Subcutaneous adipose tissue (tissue), 4 donors: ENCODE data around the gene PA2G4. TPM values are rescaled to one million over a fixed set of nuclear protein-coding genes. Genes with fewer than 3 reads are reported as not detected.

Experiments used
- total RNA-seq, 4 donors: library from RNA; depleted of rRNA; stranded (reverse); fragments of >200 nt; gene quantifications; one replicate each; pipeline ENCODE4 v1.1.0, GENCODE V29; 2016
- TF ChIP-seq, protein P1 (sequence below): fragments of 450-650 bp; IDR thresholded peaks from one replicate; pipeline ENCODE4 v1.5.1; 2016; ENCODE audit warnings: low read depth, mild to moderate bottlenecking, control low read depth, antibody characterized with exemption, moderate library complexity

The PA2G4 gene
- total RNA-seq, 4 donors from 2014 or later, result 60.9 to 99.1 (median 87.1) TPM

DNA sequence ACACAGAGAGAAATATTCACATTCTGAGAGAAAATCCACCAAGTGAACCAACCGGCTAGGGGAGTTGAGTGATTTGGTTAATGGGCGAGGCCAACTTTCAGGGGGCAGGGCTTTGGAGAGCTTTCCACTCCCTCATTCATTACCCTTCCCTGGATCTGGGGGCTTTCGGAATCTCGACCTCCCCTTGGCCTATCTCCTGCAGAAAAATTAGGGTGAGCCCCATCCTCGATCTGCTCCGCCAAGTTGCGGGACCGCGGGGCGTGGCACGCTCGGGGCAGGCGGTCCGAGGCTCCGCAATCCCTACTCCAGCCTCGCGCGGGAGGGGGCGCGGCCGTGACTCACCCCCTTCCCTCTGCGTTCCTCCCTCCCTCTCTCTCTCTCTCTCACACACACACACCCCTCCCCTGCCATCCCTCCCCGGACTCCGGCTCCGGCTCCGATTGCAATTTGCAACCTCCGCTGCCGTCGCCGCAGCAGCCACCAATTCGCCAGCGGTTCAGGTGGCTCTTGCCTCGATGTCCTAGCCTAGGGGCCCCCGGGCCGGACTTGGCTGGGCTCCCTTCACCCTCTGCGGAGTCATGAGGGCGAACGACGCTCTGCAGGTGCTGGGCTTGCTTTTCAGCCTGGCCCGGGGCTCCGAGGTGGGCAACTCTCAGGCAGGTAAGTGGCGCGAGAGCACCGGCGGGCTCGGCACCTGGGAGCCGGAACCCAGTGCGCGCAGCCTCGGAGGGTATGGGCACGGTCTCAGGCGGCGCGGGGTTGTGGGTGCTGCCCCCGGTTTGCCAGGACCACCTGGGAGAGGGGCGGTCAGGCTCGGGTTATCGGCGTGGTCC, 24.4 kb upstream of the PA2G4 start, which contains the start of gene ERBB3:
ERBB3 (plus strand) TSS at position 443 of the 833 bp plus-strand sequence; CDS start at position 579, 136 bp downstream.
- TF ChIP-seq, protein P1, sequence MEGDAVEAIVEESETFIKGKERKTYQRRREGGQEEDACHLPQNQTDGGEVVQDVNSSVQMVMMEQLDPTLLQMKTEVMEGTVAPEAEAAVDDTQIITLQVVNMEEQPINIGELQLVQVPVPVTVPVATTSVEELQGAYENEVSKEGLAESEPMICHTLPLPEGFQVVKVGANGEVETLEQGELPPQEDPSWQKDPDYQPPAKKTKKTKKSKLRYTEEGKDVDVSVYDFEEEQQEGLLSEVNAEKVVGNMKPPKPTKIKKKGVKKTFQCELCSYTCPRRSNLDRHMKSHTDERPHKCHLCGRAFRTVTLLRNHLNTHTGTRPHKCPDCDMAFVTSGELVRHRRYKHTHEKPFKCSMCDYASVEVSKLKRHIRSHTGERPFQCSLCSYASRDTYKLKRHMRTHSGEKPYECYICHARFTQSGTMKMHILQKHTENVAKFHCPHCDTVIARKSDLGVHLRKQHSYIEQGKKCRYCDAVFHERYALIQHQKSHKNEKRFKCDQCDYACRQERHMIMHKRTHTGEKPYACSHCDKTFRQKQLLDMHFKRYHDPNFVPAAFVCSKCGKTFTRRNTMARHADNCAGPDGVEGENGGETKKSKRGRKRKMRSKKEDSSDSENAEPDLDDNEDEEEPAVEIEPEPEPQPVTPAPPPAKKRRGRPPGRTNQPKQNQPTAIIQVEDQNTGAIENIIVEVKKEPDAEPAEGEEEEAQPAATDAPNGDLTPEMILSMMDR, result no peak

DNA sequence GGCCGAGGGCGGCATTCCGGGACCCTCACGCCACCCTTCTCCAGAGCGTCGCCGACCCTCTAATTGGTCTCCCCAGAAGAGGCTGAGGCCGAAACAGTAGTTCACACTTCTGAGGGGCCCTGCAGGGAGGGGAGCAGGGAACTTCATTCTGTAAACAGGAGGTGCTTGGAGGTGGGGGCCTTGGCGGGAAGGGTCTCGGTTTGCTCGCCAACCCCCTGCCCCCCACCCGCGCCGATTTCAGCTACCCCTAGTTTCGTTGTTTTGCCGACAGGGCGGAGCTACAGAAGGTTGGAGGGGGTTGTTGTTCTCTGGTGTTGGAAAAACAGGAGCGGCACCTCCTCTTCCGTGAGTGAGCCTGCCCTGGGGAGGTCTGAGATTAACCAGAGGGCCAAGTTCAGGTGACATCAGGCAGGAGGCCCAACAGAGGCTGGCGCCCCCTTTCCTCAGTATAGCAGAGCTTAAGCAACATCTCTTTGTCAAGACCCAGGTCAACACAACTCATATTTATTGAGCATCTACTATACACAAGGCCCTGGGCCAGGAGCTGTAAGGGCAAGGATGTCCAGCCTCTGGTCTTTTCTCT, 23.7 kb upstream of the PA2G4 start:
- TF ChIP-seq, protein P1, result no peak

DNA sequence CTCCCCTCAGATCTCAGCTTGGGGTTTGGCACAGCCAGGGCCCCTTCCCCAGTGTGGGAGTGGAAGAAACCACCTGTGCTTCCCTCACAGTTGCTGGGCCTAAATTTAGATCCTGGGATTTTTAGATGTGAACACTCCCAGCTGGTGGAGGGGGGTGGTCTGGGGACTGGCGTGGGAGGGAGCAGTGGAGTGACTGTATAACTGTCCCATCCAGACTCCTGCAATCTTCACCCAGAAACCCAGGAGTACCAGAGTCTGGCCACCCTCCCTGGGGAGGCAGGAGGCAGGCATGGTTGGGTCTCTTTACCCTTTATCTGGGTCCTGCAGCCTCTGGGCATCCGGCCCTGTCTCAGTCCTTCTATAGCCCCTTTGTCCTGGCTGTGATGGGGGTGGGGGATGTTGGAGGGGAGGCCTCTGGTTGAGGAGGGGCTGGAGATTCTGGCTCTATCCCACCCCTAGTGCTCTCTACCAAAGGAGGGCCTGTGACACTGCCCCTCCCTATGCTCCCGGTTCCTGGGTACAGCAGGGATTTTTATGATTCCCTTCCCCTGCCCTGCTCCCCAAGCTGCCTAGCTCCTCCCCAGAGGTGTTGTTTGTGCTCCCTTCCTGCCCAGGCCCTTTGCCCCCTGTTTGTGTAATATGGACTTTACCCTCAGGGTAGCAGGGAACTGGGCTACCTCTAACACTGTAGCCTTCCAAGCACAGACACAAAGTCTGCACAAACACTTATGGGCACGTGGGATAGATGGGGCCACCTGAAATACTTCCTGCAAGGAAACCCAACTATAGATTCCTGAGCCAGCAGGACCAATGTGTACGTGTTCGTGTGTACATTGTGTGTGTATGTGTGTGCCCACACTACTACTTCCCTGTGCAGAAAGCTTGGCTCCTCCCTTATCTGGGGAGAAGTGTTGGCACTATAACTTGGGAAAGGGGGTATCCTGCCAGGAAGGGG, 22.7 kb upstream of the PA2G4 start:
- TF ChIP-seq, protein P1, result no peak

DNA sequence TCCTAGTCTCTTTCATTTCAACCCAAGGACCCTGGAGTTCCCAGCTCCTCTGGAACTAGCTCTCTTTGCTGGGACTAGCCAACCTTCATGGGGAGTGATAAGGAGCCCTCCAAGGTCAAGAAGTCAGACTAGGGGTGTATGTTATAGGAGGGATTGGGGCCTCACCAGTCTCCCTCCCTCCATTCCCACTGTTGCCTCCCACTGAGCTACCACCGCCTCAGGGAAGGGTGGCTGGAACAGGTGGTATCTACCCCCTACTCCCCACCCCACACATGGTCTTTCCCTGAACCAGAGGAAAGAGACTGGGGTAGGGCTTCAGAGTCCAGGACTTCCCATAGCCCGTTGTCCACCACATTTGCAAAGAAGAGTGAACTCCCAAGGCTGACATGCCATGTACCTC, 22.0 kb upstream of the PA2G4 start:
- TF ChIP-seq, protein P1, result no peak

DNA sequence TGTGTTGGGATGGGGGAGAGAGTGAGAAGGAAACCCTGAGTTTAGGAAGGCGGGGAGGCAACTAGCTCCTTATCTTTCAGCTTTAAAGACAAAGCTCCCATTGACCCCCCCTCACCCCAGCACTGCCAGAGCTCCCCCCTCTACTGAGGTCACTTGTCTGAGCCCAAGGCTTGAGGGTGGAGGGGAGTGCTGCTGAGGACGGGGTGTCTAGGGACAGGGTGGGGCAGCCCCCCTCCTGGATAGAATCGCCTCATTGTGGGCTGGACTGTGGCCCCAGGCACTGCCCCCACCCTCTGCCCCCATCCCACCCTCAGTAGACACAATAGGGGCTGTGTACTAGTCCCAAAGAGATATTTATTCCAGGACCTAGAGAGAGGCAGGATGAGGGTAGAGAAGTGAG, 21.4 kb upstream of the PA2G4 start:
- TF ChIP-seq, protein P1, result no peak

DNA sequence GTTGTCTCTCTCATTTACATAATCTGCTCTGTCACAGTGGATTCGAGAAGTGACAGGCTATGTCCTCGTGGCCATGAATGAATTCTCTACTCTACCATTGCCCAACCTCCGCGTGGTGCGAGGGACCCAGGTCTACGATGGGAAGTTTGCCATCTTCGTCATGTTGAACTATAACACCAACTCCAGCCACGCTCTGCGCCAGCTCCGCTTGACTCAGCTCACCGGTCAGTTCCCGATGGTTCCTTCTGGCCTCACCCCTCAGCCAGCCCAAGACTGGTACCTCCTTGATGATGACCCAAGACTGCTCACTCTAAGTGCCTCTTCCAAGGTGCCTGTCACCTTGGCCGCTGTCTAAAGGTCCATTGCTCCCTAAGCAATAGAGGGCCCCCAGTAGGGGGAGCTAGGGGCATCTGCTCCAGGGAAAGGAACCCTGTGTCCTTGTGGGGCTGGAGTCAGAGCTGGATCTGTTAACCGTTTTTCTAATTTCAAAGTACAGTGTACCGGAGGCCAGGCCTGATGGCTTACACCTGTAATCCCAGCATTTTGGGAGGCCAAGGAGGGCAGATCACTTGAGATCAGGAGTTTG, 19.3 kb upstream of the PA2G4 start:
- TF ChIP-seq, protein P1, result no peak
